OCI-LY3 (cell line): ENCODE measurements around the gene M1AP.

Experiments
- EZH2phosphoT487 ChIP-seq: fragments of 200-600 bp; shearing (Covaris generic); IDR thresholded peaks from 2 replicates; pipeline ENCODE4 v1.6.1; 2018; ENCODE audit warnings: antibody characterized with exemption, mixed run types, low read depth
- TF ChIP-seq, protein P1 (sequence below): fragments of 200-600, 300-600 bp; sonication (generic); IDR thresholded peaks from 2 replicates; pipeline ENCODE4 v1.5.1; 2014; ENCODE audit warnings: antibody characterized with exemption, low read length, low read depth

DNA sequence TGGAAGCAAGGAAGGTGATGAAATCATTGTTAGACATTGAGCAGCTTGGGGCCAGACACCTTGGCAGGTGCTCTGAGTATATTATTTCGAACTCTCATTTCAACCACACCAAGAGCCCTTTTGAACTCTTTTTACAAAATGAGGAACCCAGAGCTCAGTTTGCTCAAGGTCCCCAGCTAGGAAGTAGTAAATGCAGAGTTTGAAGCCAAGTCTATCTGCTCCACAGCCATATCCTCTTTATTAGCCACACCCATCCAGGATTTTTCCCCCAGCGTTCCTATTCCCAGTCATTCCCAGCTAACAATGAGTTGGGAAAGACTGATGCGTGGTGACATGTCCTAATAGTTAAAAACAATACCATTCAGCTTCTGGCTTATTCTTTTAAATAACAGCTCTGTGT, 46.2 kb upstream of the M1AP start:
- TF ChIP-seq, protein P1, sequence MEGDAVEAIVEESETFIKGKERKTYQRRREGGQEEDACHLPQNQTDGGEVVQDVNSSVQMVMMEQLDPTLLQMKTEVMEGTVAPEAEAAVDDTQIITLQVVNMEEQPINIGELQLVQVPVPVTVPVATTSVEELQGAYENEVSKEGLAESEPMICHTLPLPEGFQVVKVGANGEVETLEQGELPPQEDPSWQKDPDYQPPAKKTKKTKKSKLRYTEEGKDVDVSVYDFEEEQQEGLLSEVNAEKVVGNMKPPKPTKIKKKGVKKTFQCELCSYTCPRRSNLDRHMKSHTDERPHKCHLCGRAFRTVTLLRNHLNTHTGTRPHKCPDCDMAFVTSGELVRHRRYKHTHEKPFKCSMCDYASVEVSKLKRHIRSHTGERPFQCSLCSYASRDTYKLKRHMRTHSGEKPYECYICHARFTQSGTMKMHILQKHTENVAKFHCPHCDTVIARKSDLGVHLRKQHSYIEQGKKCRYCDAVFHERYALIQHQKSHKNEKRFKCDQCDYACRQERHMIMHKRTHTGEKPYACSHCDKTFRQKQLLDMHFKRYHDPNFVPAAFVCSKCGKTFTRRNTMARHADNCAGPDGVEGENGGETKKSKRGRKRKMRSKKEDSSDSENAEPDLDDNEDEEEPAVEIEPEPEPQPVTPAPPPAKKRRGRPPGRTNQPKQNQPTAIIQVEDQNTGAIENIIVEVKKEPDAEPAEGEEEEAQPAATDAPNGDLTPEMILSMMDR = no peak
- TF ChIP-seq EZH2phosphoT487 = no peak
